ENCODE data around the gene GOT2. TPM values are rescaled to one million over a fixed set of nuclear protein-coding genes. Genes with fewer than 3 reads are reported as not detected.

Gene GOT2
- total RNA-seq (2022; extraction: Qiagen RNA extraction), result 166 to 179 TPM (median 168 TPM) in 5 replicates

DNA sequence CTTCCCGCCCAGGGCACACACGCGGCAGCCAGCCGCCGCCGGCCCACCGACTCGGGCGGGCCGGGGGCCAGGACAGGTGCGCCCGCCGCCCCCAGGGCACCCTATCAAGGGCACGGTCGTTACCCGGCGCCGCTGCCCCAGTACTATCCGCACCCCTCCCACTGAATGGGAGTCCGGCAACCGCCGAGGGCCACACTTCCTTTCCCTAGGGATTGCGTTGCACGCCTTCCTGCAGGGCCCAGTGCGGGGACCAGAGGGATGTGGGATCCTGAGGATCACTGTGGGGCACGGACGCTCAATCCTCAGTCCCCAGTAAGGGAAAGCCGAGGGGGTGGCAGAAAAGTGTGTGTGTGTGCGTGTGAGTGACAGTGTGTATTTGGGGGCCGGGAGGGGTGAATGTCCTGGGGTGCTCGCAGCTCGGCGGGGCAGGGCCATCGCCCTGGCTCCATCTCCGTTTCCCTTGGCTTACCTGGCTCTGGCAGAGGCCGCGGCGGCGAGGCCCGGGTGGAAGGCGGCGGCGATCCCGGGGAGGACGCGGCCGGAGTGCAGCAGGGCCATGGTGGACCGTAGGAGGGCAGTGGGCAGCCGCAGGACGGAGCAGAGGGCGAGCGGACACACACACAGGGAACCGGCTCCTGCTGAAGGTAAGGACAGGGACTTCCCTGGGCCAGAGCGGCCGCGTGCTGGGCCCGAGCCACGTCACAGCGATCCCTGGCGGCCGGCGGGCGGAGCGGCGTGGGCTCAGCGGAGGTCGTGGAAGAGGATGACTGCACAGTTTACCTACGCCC lies at the start of gene GOT2:
GOT2 (minus strand) TSS at position 646 of the 788 bp plus-strand sequence; CDS start at position 558, 88 bp downstream.

DNA sequence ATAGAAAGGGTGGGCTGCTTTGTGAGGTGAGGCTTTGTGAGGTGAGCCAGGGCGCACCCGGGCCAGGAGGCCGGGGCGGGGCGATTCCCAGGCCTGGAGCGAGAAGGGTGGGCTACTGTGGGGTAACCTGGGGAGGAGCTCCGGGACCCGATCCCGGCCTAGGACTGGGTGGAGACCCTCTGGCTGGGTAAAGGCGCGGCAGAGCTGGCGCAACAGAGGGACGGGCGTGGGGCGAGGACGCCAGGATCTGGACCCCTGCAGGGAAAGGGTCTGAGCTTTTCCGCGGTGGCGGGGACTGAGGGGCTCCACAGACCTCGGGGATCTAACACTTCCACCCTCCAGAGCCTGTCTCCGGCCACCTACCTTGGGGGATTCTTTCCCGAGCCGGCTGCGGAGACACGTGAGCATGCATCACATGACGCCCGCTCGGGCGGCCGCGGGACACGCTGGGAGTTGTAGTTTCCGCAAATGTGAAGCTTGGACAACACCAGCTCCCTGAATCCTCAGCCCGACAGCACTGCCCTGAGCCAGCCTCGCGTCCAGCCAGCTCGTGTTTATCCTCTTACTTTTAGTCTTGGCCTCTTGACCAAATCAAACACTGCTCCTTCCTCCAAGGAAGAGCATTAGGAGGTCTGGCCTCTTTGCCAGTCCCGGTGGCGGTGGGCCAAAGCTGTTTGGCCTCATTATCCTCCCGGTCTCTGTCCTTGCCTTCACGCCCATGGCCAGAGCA lies 49.6 kb downstream of the GOT2 start, which contains the start of gene SLC38A7:
SLC38A7 (minus strand) TSS at position 417 of the 730 bp plus-strand sequence. CDS start 4,644 bp downstream, outside the sequence.

Other genes with a start within 250 kb of the GOT2 start
- 25.6 to 29.8 TPM (median 26.1 TPM) in 5 replicates for gene NDRG4, start 234.2 kb downstream of the GOT2 start, total RNA-seq (2022; extraction: Qiagen RNA extraction)
- gene SETD6, start 218.8 kb downstream of the GOT2 start, total RNA-seq (2022; extraction: Qiagen RNA extraction), result 10.0 to 16.7 TPM (median 14.3 TPM) in 5 replicates
- 110 to 166 TPM (median 122 TPM) in 5 replicates for gene CNOT1, start 104.5 kb downstream of the GOT2 start, total RNA-seq (2022; extraction: Qiagen RNA extraction)
- 17.7 to 19.9 TPM (median 18.6 TPM) in 5 replicates for gene SLC38A7, start 49.5 kb downstream of the GOT2 start, total RNA-seq (2022; extraction: Qiagen RNA extraction)